Medulla oblongata (tissue), 1 donor: ENCODE results near the gene IDE.
A peak's percentile ranks its signal among the peaks of the same experiment; 100 is the strongest.
"Not testable (repeated sequence)": the region's sequence is repeated elsewhere in the genome, so short reads cannot be mapped to it uniquely, and the experiment has no call there.

Experiments
- DNase-seq: peaks from one replicate; pipeline ENCODE4 v3.0.0-alpha.2; 2015; ENCODE audit errors: extremely low spot score

IDE gene

GRCh38 chr10:92419740-92420545, 153.9 kb downstream of the IDE start:
- peak; percentile 26 for DNase-seq

- DNase-seq, result no peak
Measured at GRCh38 chr10:92418891-92419290, 155.0 kb downstream of the IDE start.

GRCh38 chr10:92418221-92418620, 155.7 kb downstream of the IDE start:
- no peak for DNase-seq

GRCh38 chr10:92413519-92413918, 160.4 kb downstream of the IDE start:
- DNase-seq, result no peak

GRCh38 chr10:92413011-92413410, 160.9 kb downstream of the IDE start:
- DNase-seq, result no peak

GRCh38 chr10:92411406-92411805, 162.5 kb downstream of the IDE start:
- no peak for DNase-seq

GRCh38 chr10:92410501-92410900, 163.4 kb downstream of the IDE start:
- DNase-seq, result no peak

GRCh38 chr10:92408017-92408361, 165.9 kb downstream of the IDE start:
- DNase-seq, result no peak

GRCh38 chr10:92407305-92408016, 166.4 kb downstream of the IDE start:
- peak; percentile 21 for DNase-seq

GRCh38 chr10:92405419-92405924, 168.4 kb downstream of the IDE start:
- no peak for DNase-seq

GRCh38 chr10:92404612-92405418, 169.1 kb downstream of the IDE start:
- DNase-seq, result no peak

- not testable (repeated sequence) for DNase-seq
Measured at GRCh38 chr10:92402234-92402633, 171.7 kb downstream of the IDE start.
